Body of pancreas (tissue), 4 donors: Measurements from ENCODE around the gene PNKD. TPM values are rescaled to one million over a fixed set of nuclear protein-coding genes. Genes with fewer than 3 reads are reported as not detected.

ENCODE experiments used
- ATAC-seq: fragments of 150-250 bp; one replicate; pipeline ENCODE4 v1.9.1; 2016
- DNase-seq, 4 donors: peaks; one replicate each; pipeline ENCODE4 v3.0.0-alpha.2; 2019
- H3K27ac ChIP-seq, 4 donors: fragments of 200-600 bp; sonication (generic); 1 replicate in 3 of 4; 2 replicates in 1 of 4; pipeline versions ENCODE4 v1.5.1 to v1.6.1; 2016 to 2019; ENCODE audit warnings: mild to moderate bottlenecking in 1 of 4, mixed read lengths in 1 of 4, moderate library complexity in 1 of 4
- H3K27me3 ChIP-seq, 2 donors: fragments of 200-600 bp; sonication (generic); one replicate each; pipeline ENCODE4 v1.6.0; 2016; ENCODE audit warnings: mild to moderate bottlenecking in 1 of 2
- H3K36me3 ChIP-seq, 2 donors: fragments of 200-600 bp; sonication (generic); replicated peaks in 1 of 2; 2 replicates each; pipeline ENCODE4 v1.5.1; 2016; ENCODE audit warnings: low read depth in 2 of 2; ENCODE audit not compliant: insufficient read depth in 1 of 2
- H3K4me1 ChIP-seq: fragments of 200-600 bp; sonication (generic); one replicate; pipeline ENCODE4 v1.6.0; 2016
- H3K4me3 ChIP-seq, 2 donors: fragments of 200-600 bp; sonication (generic); 1 replicate in 1 of 2; 2 replicates in 1 of 2; pipeline ENCODE4 v1.5.1; 2016 to 2019
- H3K9me3 ChIP-seq, 3 donors: fragments of 200-600 bp; sonication (generic); 1 replicate in 2 of 3; 2 replicates in 1 of 3; pipeline ENCODE4 v1.5.1; 2016
- POLR2A ChIP-seq, 3 donors: fragments of 450-650 bp; IDR thresholded peaks; one replicate each; pipeline ENCODE4 v1.6.1; 2016; ENCODE audit warnings: antibody characterized with exemption in 3 of 3, mild to moderate bottlenecking in 2 of 3
- WGBS, 2 donors: methylation state at CpG; one replicate each; pipeline ENCODE4 v1.1.5; 2017; 5-methylcytosine and 5-hydroxymethylcytosine counted together
- intact Hi-C: fragments of 100-400 bp; cut with DNase I; formaldehyde crosslinking; loops from one replicate; pipeline ENCODE4 v1.15.1; 2023
- total RNA-seq, 2 donors: library from RNA; depleted of rRNA; stranded (reverse); fragments of >200 nt; gene quantifications; one replicate each; pipeline ENCODE4 v1.1.0, GENCODE V29; 2016
- TF ChIP-seq, protein P1 (sequence below), 7 experiments: fragments of 450-650 bp in 4 of 7; fragments of 200-600 bp in 3 of 7; sonication (generic) in 3 of 7; IDR thresholded peaks; one replicate each; pipeline ENCODE4 v1.5.1; 2016 to 2019; ENCODE audit warnings: antibody characterized with exemption in 7 of 7

Gene PNKD
- total RNA-seq, 2 donors from 2014 or later, result 17.1 to 21.3 TPM

GRCh38 chr2:218389333-218390150, 119.2 kb downstream of the PNKD start:
- no peaks in the 10 kb centered on the region for H3K36me3 ChIP-seq
- intact Hi-C loops, result loop anchor here (5.0 kb wide), 1 partner anchor 87 kb away; no protein-coding TSS in a partner anchor
- no peak overlapping the region for H3K27ac ChIP-seq
- no peaks in the 10 kb centered on the region for H3K27me3 ChIP-seq
- no peak for TF ChIP-seq POLR2A (IDR thresholded peaks at IDR 0.05)
- TF ChIP-seq, protein P1, sequence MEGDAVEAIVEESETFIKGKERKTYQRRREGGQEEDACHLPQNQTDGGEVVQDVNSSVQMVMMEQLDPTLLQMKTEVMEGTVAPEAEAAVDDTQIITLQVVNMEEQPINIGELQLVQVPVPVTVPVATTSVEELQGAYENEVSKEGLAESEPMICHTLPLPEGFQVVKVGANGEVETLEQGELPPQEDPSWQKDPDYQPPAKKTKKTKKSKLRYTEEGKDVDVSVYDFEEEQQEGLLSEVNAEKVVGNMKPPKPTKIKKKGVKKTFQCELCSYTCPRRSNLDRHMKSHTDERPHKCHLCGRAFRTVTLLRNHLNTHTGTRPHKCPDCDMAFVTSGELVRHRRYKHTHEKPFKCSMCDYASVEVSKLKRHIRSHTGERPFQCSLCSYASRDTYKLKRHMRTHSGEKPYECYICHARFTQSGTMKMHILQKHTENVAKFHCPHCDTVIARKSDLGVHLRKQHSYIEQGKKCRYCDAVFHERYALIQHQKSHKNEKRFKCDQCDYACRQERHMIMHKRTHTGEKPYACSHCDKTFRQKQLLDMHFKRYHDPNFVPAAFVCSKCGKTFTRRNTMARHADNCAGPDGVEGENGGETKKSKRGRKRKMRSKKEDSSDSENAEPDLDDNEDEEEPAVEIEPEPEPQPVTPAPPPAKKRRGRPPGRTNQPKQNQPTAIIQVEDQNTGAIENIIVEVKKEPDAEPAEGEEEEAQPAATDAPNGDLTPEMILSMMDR (IDR thresholded peaks at IDR 0.05), result no peak
- WGBS, 2 donors, result 89 to 90% methylated on average over 17 of the region's 17 CpGs
- DNase-seq (no peak), ATAC-seq (no peak)
- no peaks in the 10 kb centered on the region for H3K9me3 ChIP-seq
- no peak overlapping the region for H3K4me3 ChIP-seq
- H3K4me1 ChIP-seq, result peaks cover 14% of the 10 kb centered on the region

- TF ChIP-seq POLR2A (IDR thresholded peaks at IDR 0.05), result no peak
- TF ChIP-seq, protein P1 (IDR thresholded peaks at IDR 0.05), result no peak
- Histone ChIP-seq H3K36me3 (no peaks in the 10 kb centered on the region), H3K4me1 (peaks cover 19% of the 10 kb centered on the region), H3K9me3 (no peaks in the 10 kb centered on the region), H3K4me3 (no peak overlapping the region), H3K27me3 (no peaks in the 10 kb centered on the region), H3K27ac (no peak overlapping the region)
- WGBS, 2 donors, result 89 to 93% methylated on average over 12 to 21 of the region's 23 CpGs
- intact Hi-C loops, result loop anchor here (5.0 kb wide), 1 partner anchor 89 kb away; no protein-coding TSS in a partner anchor
- no peak for ATAC-seq
- no peak for DNase-seq
Measured at GRCh38 chr2:218391202-218391601, 120.9 kb downstream of the PNKD start.

DNA sequence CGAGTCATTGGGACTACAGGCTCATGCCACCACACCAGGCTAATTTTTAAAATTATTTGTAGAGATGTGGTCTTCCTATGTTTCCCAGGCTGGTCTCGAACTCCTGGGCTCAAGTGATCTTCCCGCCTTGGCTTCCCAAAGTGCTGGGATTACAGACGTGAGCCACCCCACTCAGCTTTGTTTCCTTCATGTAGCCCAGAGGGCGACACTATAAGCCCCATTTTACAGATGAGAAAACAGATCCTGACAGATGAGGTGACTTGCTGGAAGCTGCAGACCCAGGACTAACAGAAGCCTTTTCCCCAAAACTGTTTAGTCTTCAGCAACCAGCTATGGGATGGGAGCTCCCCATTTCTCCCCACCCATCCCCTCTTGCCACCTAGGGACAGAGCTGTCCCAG, 122.1 kb downstream of the PNKD start:
- H3K27me3 ChIP-seq, result no peaks in the 10 kb centered on the region
- H3K4me3 ChIP-seq, result no peak overlapping the region
- intact Hi-C loops, result loop anchor here (5.0 kb wide), 1 partner anchor 90 kb away; no protein-coding TSS in a partner anchor
- H3K4me1 ChIP-seq, result peaks cover 22% of the 10 kb centered on the region
- WGBS, 2 donors, result 91 to 96% methylated on average over 5 of the region's 5 CpGs
- no peak for ATAC-seq
- TF ChIP-seq POLR2A (IDR thresholded peaks at IDR 0.05), result no peak
- TF ChIP-seq, protein P1 (IDR thresholded peaks at IDR 0.05), result no peak
- DNase-seq, result no peak
- no peaks in the 10 kb centered on the region for H3K36me3 ChIP-seq
- no peaks in the 10 kb centered on the region for H3K9me3 ChIP-seq
- H3K27ac ChIP-seq, result no peak overlapping the region

DNA sequence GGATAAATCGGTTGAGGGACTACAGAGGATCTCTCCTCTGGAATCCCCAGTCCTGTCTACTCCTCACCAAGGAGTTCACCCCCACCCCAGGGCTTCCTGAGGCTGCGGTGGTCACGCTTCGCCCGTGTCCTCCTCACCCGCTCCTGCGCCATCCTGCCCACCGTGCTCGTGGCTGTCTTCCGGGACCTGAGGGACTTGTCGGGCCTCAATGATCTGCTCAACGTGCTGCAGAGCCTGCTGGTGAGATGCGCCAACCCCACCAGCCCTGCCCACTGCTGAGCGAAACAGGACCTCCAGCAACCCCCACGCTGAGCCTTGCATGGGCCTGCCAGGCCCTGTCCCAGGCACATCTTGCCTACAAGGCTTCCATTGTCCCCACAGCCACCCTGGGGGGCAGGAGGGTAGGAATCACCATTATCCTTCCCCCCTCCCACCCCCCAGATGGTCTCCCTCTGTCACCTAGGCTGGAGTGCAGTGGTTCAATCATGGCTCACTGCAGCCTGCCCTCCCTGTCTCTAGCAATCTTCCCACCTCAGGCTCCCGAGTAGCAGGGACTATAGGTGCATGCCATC, 122.7 kb downstream of the PNKD start:
- DNase-seq (no peak), ATAC-seq (no peak)
- intact Hi-C loops, result loop anchor here (5.0 kb wide), 1 partner anchor 91 kb away; no protein-coding TSS in a partner anchor
- Histone ChIP-seq H3K27me3 (no peaks in the 10 kb centered on the region), H3K27ac (no peak overlapping the region), H3K4me1 (peaks cover 22% of the 10 kb centered on the region), H3K9me3 (no peaks in the 10 kb centered on the region), H3K36me3 (no peaks in the 10 kb centered on the region), H3K4me3 (no peak overlapping the region)
- WGBS, 2 donors, result 78 to 87% methylated on average over 11 to 16 of the region's 16 CpGs
- TF ChIP-seq POLR2A (IDR thresholded peaks at IDR 0.05), result no peak
- TF ChIP-seq, protein P1 (IDR thresholded peaks at IDR 0.05), result no peak
